Activated CD4-positive, alpha-beta T cell treated with anti-CD3 and anti-CD28 coated beads, Interleukin-2, amount 50 U/mL, for 24 hours (primary cell): ENCODE measurements around the gene MSANTD2.

Source experiments
- DNase-seq, 2 donors: peaks; one replicate each; pipeline ENCODE4 v3.0.0-alpha.2; 2020; ENCODE audit warnings: low read depth in 1 of 2, low spot score in 1 of 2

MSANTD2 gene

GRCh38 chr11:124754710-124755109, 45.5 kb downstream of the MSANTD2 start:
- no peak for DNase-seq

DNA sequence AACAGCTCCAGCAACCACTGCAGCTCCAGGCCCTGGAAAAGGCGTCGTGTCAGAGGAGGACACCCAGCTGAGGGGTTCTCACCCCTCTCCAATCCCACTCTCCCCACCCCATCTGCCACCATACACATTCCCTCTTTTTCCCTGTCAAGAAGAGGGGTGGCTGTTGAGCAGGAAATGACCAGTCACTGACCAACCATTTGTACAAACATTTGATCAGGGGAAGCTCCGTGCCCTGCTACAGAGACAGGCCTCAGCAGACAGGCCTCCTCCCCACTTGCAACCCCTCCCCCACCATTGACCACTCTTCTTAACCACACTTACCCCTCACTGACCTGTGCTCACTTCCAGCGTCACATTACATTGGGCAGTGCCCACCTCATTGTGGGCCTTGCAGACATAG, 45.9 kb downstream of the MSANTD2 start:
- DNase-seq = no peak

- no peak for DNase-seq
Measured at GRCh38 chr11:124753624-124754023, 46.6 kb downstream of the MSANTD2 start.

DNA sequence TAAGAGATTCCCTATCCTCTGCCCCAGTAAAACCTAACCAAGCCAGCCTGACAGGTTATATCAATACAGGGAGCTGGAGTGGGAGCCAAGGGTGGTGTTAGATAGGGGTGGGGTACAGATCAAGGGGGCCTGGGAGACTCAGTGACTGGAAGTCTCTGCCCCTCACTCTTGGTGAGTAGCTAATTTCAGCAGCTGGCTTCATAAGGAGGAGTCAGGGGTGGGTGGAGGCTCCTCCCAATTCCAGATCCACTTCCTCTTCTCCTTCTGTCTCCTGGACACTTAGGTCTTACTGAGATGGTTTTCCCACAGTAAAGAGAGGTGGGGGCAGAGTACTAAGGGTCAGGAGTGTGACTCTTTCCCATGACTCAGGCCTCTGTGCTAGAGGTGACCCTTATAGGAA, 47.0 kb downstream of the MSANTD2 start:
- no peak for DNase-seq

DNA sequence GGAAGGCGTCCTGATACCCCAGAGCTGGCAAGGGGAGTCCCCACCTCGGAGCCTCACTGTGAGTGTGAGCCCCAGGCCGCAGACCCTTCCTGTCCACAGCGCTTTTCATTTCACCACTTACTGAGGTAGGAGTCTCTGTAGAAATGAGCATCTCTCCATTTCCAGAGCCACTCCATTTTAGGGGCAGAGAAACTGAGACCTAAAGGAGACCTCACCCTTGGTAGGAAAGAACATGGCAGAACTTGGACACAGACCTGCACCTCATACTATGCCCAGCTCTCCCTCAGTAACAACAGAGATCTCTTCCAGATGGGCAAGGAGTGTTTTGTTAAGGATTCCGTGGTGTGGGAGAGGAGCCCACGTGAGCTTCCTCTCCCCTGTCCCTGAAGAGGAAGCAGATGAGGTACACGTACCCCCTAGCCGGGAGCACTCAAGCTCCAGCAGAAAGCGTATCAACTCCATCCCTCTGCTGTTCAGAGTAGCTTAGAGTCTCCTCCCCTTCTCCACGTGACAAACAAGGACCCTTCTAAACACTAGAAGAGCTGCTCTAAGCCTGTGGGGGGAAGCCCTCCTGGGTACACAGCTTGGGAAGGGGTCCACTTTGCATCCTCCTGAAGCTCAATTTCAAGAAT, 47.6 kb downstream of the MSANTD2 start:
- DNase-seq = no peak

DNA sequence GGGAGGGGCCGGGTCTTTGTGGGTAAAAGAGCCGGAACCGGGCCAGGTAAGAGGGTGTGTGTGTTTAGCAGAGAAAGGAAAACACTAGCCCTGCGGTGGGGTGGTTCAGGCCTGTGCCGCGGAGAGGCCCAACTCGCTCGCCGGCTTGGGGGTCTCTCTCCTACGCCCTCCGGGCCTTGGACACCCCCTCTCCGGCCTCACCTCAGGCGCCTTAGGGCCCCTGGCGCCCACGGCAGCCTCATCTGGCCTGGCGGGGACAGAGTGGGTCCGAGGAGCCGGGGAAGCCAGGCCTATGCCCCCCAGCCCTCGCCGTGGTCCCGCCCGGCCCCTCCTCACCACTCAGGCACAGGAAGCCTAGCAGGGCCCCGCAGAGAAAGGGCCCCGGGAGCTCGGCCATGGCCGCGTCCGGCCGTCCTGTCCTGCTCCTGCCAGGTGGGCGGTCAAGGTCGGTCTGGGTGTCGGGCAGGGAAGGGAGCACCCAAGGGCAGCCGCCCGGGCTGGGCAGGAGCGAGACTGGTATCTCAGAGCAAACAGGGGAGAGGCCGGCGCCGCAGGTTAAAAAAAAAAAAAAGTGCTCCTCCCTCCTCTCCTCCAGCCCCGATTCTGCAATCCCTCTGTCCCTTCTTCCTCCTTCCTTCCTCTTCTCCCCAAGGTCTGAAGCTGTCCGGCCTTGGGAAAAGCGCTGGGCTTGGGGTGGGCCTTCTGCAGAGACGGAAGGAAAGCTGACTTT, 48.3 kb downstream of the MSANTD2 start, which contains the start of gene VSIG2:
VSIG2 (minus strand) TSS at position 515 of the 730 bp plus-strand sequence; CDS start at position 397, 118 bp downstream.
- DNase-seq = no peak

GRCh38 chr11:124751391-124751740, 48.8 kb downstream of the MSANTD2 start:
- no peak for DNase-seq

GRCh38 chr11:124749912-124750311, 50.3 kb downstream of the MSANTD2 start:
- DNase-seq = no peak

GRCh38 chr11:124748481-124749343, 51.5 kb downstream of the MSANTD2 start:
- no peak for DNase-seq

DNA sequence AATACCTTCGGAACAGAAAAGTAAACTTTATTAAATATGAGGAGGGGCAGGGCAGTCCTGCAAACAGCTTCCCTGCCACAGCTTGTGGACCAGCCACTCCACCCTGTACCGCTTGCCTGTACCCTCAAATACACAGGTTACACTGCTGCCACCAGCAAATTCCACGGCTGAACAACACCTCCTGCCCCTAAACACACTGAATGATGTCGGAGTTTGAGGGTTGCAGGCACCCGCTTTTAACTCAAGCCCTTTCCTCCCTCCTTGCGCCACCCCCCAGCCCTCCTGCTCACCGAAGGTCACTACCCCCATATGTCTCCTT, 52.1 kb downstream of the MSANTD2 start:
- DNase-seq = no peak

DNA sequence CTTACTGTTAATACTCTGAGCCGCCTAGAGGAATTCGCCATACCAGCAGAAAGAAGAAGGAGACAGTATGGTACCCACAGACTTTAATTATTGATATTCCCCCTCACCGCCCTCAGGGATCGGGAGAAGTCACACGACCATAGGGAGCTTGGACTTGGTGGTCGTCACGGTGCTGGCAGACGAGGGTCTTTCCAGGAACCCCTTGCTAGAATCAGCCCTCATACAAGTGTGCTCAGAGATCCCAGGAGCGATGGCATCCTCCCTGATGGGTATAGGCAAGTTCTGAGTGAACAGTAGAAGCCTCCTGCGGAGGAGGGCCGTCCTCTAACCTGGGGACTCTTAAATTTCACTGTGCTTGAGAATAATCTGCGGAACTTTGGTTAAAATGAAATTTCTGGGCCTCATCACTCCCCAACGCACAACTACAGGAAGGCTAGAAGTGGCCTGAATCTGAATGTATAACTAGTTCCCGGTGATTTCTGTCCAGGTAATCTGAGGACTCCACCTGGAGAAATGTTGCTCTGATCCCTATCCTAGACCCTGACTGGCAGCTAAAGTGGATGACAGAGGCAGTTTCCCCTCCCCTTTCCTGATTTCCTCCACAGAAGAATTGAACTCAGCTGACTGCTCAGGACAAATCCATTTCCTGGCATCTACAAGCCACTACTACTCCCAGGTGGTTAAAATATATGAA, 52.7 kb downstream of the MSANTD2 start:
- DNase-seq = no peak

- peak; percentile 59 to 64 for DNase-seq
Measured at GRCh38 chr11:124746621-124747243, 53.5 kb downstream of the MSANTD2 start.

- DNase-seq = no peak
Measured at GRCh38 chr11:124745835-124746620, 54.2 kb downstream of the MSANTD2 start.

- DNase-seq = no peak
Measured at GRCh38 chr11:124745270-124745834, 54.9 kb downstream of the MSANTD2 start.

GRCh38 chr11:124743050-124743449, 57.2 kb downstream of the MSANTD2 start:
- DNase-seq = no peak

GRCh38 chr11:124742555-124742954, 57.7 kb downstream of the MSANTD2 start:
- no peak for DNase-seq

DNA sequence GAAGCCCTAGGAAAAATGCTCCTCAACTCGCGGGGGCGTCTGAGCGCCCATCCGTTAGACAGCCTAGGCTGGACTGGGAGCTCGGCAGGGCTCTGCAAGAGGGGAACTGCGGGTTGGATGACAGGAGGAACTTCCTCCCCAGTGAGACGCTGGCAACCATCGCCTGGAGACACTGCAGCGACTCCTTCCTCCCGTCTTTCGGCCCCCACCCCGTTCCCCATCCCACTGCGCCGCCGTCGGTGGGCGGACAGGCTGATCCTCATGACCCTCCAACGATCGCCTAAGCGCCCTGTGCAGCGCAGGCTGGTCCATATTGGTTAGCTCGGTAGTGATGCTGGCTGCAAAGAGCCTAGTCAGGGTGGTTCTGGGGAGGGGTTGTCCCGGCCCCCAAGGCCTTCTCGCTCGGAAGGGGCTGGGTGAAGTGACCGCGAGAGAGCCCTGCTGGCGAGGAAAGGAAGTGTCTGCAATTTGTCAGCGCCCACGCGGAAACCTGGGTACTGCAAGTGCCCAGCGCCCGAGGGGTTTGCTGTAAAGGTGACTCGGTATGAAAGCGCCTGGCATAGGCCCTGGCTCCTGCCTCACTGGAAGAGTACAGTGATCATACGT, 59.8 kb downstream of the MSANTD2 start:
- DNase-seq = no peak

DNA sequence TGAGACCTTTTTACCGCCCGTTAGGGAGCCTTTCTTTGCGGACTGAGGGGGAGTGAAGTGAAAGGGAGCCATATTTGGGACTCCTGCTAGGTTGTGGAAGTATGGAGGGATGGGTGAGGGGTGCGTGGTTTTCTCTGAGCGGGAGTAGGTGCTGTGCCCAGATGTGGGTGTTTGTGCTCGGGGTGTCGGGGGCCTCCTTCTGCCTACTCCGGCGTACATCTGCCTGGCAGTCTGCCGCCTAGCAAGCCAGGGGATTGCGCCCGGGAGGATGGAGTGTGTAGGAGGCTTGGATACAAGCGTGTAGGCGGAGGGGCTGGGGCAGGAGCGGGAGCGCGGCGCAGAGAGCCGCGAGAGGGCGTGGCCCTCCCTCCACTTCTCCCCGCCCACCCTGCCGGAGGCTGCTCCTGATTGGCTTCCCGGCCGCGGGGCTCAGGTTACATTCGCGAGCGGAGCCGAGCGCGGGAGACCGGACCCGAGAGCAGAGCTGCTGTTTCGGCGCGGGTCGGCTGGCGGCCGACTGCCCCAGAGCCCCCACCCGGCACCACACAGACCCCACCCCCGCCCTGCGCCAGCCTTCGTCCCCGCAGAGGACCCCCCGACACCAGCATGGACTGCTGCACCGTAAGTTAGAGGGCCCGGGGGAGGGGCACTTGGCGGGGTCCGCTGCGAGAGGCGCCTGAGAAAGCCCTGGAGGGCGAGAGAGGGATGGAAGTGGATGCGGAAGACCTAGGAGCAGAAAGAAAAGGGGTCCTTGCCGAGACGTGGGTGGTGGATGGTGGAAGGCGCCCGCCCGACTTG, 60.5 kb downstream of the MSANTD2 start, which contains the start of gene NRGN:
NRGN (plus strand) TSS at position 464 of the 798 bp plus-strand sequence; CDS start at position 607, 143 bp downstream.
- DNase-seq = peak; percentile 59 to 67
